SK-N-SH (cell line): ENCODE results near the gene ZBTB22. TPM values are rescaled to one million over a fixed set of nuclear protein-coding genes. Genes with fewer than 3 reads are reported as not detected.

ENCODE experiments used
- CTCF ChIA-PET: fragments of 300-600, 350-600 bp; formaldehyde crosslinking; extraction: SDS; loops from one replicate; lab custom pipeline; 2021; lab: Yijun Ruan, JAX
- POLR2A ChIA-PET: fragments of 350-600 bp; sonication (Branson Sonifier 250); formaldehyde crosslinking; extraction: SDS; loops from one replicate; lab custom pipeline; 2020; ENCODE audit warnings: antibody characterized with exemption, inconsistent platforms; lab: Yijun Ruan, JAX
- DNase-seq: peaks from one replicate; pipeline ENCODE4 v3.0.0; 2012
- H2AFZ ChIP-seq: fragments of 200-600 bp; sonication (generic); 2 replicates; pipeline ENCODE4 v1.8.1; 2016; ENCODE audit warnings: antibody characterized with exemption, mild to moderate bottlenecking, low read depth
- H3F3A ChIP-seq: fragments of 200-600 bp; sonication (generic); replicated peaks from 2 replicates; pipeline ENCODE3; 2016; ENCODE audit warnings: antibody characterized with exemption, mild to moderate bottlenecking; ENCODE audit not compliant: insufficient read depth
- H3K27ac ChIP-seq, 2 experiments: fragments of 200-500 bp in 1 of 2; fragments of 200-600 bp in 1 of 2; sonication (Bioruptor generic) in 1 of 2; sonication (generic), shearing (Covaris generic) in 1 of 2; 2 replicates each; pipeline versions ENCODE4 v1.5.1 to v1.6.1; 2014 to 2016; ENCODE audit warnings: low read depth in 2 of 2, inconsistent platforms in 1 of 2, low read length in 1 of 2, mild to moderate bottlenecking in 1 of 2, mixed read lengths in 1 of 2
- H3K27me3 ChIP-seq: fragments of 200-600 bp; sonication (generic), shearing (Covaris generic); 2 replicates; pipeline ENCODE4 v1.6.1; 2016; ENCODE audit warnings: mixed run types; ENCODE audit not compliant: insufficient read depth
- H3K36me3 ChIP-seq, 2 experiments: fragments of 200-500 bp in 1 of 2; fragments of 200-600 bp in 1 of 2; sonication (Bioruptor generic) in 1 of 2; sonication (generic) in 1 of 2; replicated peaks in 1 of 2; 2 replicates each; pipeline versions ENCODE3 to v1.5.1; 2014 to 2016; ENCODE audit warnings: low read length in 1 of 2, mild to moderate bottlenecking in 1 of 2; ENCODE audit not compliant: insufficient read depth in 2 of 2, control insufficient read depth in 1 of 2
- H3K4me1 ChIP-seq, 2 experiments: fragments of 200-500 bp in 1 of 2; fragments of 200-600 bp in 1 of 2; sonication (Bioruptor generic) in 1 of 2; sonication (generic), shearing (Covaris generic) in 1 of 2; 2 replicates each; pipeline versions ENCODE4 v1.5.1 to v1.6.1; 2014 to 2016; ENCODE audit warnings: low read depth in 1 of 2, low read length in 1 of 2, mixed run types in 1 of 2; ENCODE audit not compliant: insufficient read depth in 2 of 2, control insufficient read depth in 1 of 2
- H3K4me2 ChIP-seq: fragments of 200-600 bp; sonication (generic), shearing (Covaris generic); 2 replicates; pipeline ENCODE4 v1.6.1; 2017; ENCODE audit warnings: mixed run types
- H3K4me3 ChIP-seq, 2 experiments: fragments of 200-500 bp in 1 of 2; fragments of 200-600 bp in 1 of 2; sonication (Bioruptor generic) in 1 of 2; sonication (generic), shearing (Covaris generic) in 1 of 2; 2 replicates each; pipeline versions ENCODE4 v1.5.1 to v1.8.1; 2014 to 2016; ENCODE audit warnings: low read depth in 2 of 2, inconsistent platforms in 1 of 2, low read length in 1 of 2, mild to moderate bottlenecking in 1 of 2, mixed read lengths in 1 of 2, moderate library complexity in 1 of 2
- H3K79me2 ChIP-seq: fragments of 200-600 bp; sonication (generic); 2 replicates; pipeline ENCODE4 v1.8.1; 2017; ENCODE audit warnings: mild to moderate bottlenecking; ENCODE audit not compliant: insufficient read depth
- H3K9ac ChIP-seq: fragments of 200-600 bp; sonication (generic); 2 replicates; pipeline ENCODE4 v1.6.1; 2017; ENCODE audit warnings: mixed run types
- H3K9me2 ChIP-seq: fragments of 200-600 bp; sonication (generic); 2 replicates; pipeline ENCODE4 v1.6.1; 2017; ENCODE audit warnings: mixed run types
- H3K9me3 ChIP-seq: fragments of 200-600 bp; sonication (generic); 2 replicates; pipeline ENCODE4 v1.6.1; 2017; ENCODE audit warnings: mixed run types, mild to moderate bottlenecking, moderate library complexity
- H4K20me1 ChIP-seq: fragments of 200-600 bp; sonication (generic); 2 replicates; pipeline ENCODE4 v1.6.1; 2017; ENCODE audit warnings: mild to moderate bottlenecking, mixed run types; ENCODE audit not compliant: insufficient read depth
- MXI1 ChIP-seq: IDR thresholded peaks from 2 replicates; pipeline ENCODE4 v1.6.1; 2012; ENCODE audit warnings: mild to moderate bottlenecking, low read depth, low read length, improper control_type of control experiment
- NFIC ChIP-seq: IDR thresholded peaks from 2 replicates; pipeline ENCODE4 v1.4.0; 2012; ENCODE audit warnings: borderline replicate concordance
- POLR2AphosphoS5 ChIP-seq: IDR thresholded peaks from 2 replicates; pipeline ENCODE4 v1.6.1; 2012; ENCODE audit warnings: low read depth, low read length
- SIN3A ChIP-seq: IDR thresholded peaks from 2 replicates; pipeline ENCODE4 v1.6.1; 2012; ENCODE audit warnings: low read depth, mild to moderate bottlenecking, low read length, moderate library complexity, borderline replicate concordance
- WGBS: methylation state at CpG from one replicate; pipeline ENCODE4 v1.1.6; 2017; ENCODE audit warnings: low lambda C conversion rate; 5-methylcytosine and 5-hydroxymethylcytosine counted together
- polyA plus RNA-seq, 3 experiments: library from polyadenylated mRNA; depleted of rRNA; stranded (reverse); fragments of >200 nt; gene quantifications; 2 replicates each; pipeline ENCODE4 v1.2.3, GENCODE V29; 2012
- TF ChIP-seq, protein P1 (sequence below): fragments of 150-350 bp; IDR thresholded peaks from 2 replicates; pipeline ENCODE4 v1.6.1; 2017; ENCODE audit warnings: antibody characterized with exemption, low read length, low read depth, borderline replicate concordance
- TF ChIP-seq, protein P2 (sequence below): IDR thresholded peaks from 2 replicates; pipeline ENCODE4 v1.4.0; 2012; ENCODE audit warnings: low read depth

The ZBTB22 gene
- polyA plus RNA-seq, 1 of the 3 experiments (the other 2 are of a cell fraction) = 19.5 TPM

DNA sequence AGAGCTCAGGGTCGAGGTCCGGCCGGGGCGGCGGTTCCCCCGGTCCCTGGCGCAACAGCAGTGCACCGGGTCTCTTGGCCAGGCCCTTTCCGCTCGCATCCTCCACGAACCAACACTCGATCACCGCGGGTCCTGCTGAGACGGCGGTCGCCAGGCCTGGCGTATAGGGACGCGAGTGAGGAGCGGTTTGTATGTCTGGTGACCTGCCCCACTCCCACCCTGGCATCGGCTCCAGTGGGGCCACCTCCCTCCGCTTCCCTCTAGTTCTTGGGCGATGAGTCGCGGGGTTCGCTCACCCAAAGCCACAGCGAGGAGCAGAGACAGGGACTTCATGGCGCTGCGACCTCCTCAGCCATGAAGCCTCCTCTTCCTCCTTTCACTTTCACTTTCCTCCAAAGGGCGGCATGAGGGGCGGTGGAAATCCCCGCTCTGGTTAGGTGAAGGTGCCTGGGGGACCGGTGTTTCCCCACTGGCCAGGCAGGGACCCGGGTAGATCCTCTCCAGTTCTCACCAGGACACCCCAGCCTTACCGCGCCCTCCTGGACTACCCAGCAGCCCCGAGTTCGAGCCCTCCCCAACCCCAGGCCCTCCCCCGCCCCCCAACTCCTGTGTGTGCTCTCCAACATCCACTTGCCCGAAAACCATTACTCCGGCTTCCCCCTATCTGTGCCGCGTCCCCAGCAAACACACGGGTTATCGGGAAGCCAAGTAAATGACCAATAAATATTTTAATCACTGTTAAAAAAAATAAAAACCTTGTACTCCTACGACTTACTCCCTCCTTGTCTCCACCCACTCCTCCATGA lies 3.6 kb downstream of the ZBTB22 start, which contains the start of gene TAPBP:
TSS of gene TAPBP (minus strand) at position 370 of the 806 bp plus-strand sequence. CDS start at position 333, 37 bp downstream.
- Histone ChIP-seq H3K9me2 (no peaks in the 10 kb centered on the region), H3K36me3 (peaks cover 5 to 21% of the 10 kb centered on the region in 2 experiments), H3K79me2 (peaks cover 66% of the 10 kb centered on the region), H3K9ac (peak within 1 kb of the TSS; percentile 96), H3K4me3 (peak within 1 kb of the TSS; percentile 76 to 94), H3K9me3 (no peaks in the 10 kb centered on the region), H3F3A (peaks cover 17% of the 10 kb centered on the region), H3K4me2 (peak within 1 kb of the TSS; percentile 100), H3K4me1 (peaks cover 8 to 30% of the 10 kb centered on the region in 2 experiments; a peak in 1 of 4 replicates), H2AFZ (peak within 1 kb of the TSS; percentile 64)
- DNase-seq = peak; percentile 75
- WGBS = under 1% methylated on average over 19 of the region's 47 CpGs
- CTCF ChIA-PET = interaction anchor here (2.1 to 3.5 kb wide), 2 partner anchors 15 to 31 kb away, joined by 9 to 26 read pairs; partner anchors contain the start of gene RGL2
- POLR2A ChIA-PET = interaction anchor here (0.6 to 2.2 kb wide), 4 partner anchors 12 to 117 kb away, joined by 3 to 14 read pairs (median 3); partner anchors contain the start of gene RGL2
- TF ChIP-seq NFIC (peak; percentile 3; the same call in 1 of the 2 replicates), MXI1 (0 out of 2 replicates have a peak, but pooled peaks have one; percentile 5), POLR2AphosphoS5 (peak; percentile 47; the same call in 1 of the 2 replicates)
- TF ChIP-seq, protein P1, sequence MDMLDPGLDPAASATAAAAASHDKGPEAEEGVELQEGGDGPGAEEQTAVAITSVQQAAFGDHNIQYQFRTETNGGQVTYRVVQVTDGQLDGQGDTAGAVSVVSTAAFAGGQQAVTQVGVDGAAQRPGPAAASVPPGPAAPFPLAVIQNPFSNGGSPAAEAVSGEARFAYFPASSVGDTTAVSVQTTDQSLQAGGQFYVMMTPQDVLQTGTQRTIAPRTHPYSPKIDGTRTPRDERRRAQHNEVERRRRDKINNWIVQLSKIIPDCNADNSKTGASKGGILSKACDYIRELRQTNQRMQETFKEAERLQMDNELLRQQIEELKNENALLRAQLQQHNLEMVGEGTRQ = no peak
- TF ChIP-seq, all 33 proteins: peak for 3
- Histone ChIP-seq H3K27ac (peak within 1 kb of the TSS; percentile 89 to 94), H3K27me3 (no peaks in the 10 kb centered on the region), H4K20me1 (peaks cover 8% of the 10 kb centered on the region; the same call in 1 of the 2 replicates)

DNA sequence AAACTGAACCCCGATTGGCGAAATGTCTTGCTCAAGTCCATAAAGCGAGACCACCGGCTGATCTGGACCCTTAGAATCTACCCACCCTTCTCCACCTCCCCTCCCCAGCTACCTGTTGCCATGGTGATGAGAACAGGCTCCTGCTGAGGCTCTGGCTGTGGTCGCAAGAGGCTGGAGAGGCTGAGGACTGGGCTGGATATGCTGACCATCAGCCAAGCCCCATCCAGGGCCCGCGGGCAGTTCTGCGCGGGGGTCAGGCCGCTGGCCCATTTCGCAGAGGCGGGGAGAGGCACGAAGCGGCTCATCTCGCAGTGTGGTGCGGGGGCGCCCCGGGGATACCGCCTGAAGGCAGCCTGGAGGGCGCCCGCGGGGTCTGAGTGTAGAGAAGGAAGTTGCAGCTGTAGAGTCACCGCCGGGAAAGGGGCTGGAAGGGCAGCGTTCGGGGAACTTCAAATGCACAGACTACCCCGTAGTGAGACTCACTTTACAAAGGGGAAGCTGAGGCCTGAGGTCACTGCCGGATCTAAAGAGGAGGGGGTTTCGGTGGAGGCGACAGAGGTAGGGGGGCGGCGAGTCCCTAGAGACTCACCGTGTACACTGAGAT lies 4.3 kb downstream of the ZBTB22 start:
- peak overlapping the region; percentile 100 for H3K4me2 ChIP-seq
- H3K9ac ChIP-seq = peak overlapping the region; percentile 96
- H4K20me1 ChIP-seq = peaks cover 8% of the 10 kb centered on the region; the same call in 1 of the 2 replicates
- POLR2A ChIA-PET = interaction anchor here (0.6 to 2.2 kb wide), 8 partner anchors 9 to 118 kb away, joined by 3 to 14 read pairs (median 4); partner anchors contain the start of genes RGL2, RPS18 and VPS52
- DNase-seq = peak; percentile 79
- WGBS = 5% methylated on average over 17 of the region's 33 CpGs
- H2AFZ ChIP-seq = peak overlapping the region; percentile 64
- peaks cover 10% of the 10 kb centered on the region for H3F3A ChIP-seq
- peaks cover 0 to 24% of the 10 kb centered on the region in 2 experiments for H3K36me3 ChIP-seq
- peak overlapping the region; percentile 89 to 94 for H3K27ac ChIP-seq
- H3K79me2 ChIP-seq = peaks cover 69% of the 10 kb centered on the region
- no peaks in the 10 kb centered on the region for H3K27me3 ChIP-seq
- no peak for TF ChIP-seq MXI1
- TF ChIP-seq, protein P2, sequence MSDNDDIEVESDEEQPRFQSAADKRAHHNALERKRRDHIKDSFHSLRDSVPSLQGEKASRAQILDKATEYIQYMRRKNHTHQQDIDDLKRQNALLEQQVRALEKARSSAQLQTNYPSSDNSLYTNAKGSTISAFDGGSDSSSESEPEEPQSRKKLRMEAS = 0 out of 2 replicates have a peak, but pooled peaks have one; percentile 15
- TF ChIP-seq SIN3A = peak; percentile 17; the same call in 1 of the 2 replicates
- TF ChIP-seq, all 33 proteins: peak for 2
- H3K4me1 ChIP-seq = peaks cover under 1 to 24% of the 10 kb centered on the region in 2 experiments; a peak in 1 of 4 replicates
- peak overlapping the region; percentile 76 to 94 for H3K4me3 ChIP-seq
- CTCF ChIA-PET = interaction anchor here (0.6 to 3.5 kb wide), 6 partner anchors 14 to 74 kb away, joined by 3 to 26 read pairs (median 8); partner anchors contain the start of genes B3GALT4 and RGL2
- no peaks in the 10 kb centered on the region for H3K9me3 ChIP-seq
- no peaks in the 10 kb centered on the region for H3K9me2 ChIP-seq
